ENCODE results near the gene RBSN.

DNA sequence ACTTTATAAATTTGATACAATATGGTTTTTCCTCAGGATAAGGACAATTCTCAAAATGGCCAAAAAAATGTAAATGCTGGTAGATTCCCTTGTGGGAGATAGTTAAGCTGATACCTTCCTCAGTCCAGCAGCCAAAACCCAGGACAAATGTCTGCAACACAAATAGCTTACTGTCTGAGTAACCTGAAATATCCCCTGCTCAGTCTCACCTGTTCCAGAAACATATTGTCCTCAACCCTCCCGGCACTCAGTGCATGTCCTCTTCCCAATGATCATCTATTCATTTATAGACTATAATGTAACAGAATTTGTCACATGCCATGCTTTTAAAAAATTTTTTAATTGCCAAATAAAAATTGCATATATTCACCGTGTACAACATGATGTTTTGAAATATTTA, 12.2 kb downstream of the RBSN start:
- TF ChIP-seq CTCF (conservative IDR thresholded peaks at IDR 0.05): no peak
- TF ChIP-seq ZFX (IDR thresholded peaks at IDR 0.05): no peak
